ENCODE results near the gene NLRP10.

DNA sequence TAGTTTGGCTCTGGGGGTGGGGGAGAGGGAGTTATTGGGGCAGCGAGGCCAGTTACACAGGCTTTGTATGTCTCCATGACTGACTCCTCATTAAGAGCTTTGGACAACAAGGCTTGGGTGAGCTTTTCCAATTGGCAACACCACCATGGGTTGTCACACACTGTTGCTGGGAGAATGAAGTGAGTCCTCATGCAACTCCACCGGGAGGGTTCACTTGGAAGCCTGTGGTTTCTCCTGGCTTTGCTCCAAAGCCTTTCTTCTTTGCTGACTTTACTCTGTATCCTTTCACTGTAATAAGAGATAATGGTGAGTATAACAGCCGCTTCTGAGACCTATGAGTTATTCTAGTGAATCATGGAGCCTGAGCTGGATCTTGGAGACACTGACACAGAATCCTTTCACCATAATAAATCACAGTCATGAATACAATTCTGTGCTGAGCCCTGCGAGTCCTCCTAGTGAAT lies 46.8 kb upstream of the NLRP10 start:
- TF ChIP-seq, protein P1, sequence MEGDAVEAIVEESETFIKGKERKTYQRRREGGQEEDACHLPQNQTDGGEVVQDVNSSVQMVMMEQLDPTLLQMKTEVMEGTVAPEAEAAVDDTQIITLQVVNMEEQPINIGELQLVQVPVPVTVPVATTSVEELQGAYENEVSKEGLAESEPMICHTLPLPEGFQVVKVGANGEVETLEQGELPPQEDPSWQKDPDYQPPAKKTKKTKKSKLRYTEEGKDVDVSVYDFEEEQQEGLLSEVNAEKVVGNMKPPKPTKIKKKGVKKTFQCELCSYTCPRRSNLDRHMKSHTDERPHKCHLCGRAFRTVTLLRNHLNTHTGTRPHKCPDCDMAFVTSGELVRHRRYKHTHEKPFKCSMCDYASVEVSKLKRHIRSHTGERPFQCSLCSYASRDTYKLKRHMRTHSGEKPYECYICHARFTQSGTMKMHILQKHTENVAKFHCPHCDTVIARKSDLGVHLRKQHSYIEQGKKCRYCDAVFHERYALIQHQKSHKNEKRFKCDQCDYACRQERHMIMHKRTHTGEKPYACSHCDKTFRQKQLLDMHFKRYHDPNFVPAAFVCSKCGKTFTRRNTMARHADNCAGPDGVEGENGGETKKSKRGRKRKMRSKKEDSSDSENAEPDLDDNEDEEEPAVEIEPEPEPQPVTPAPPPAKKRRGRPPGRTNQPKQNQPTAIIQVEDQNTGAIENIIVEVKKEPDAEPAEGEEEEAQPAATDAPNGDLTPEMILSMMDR (conservative IDR thresholded peaks at IDR 0.05 in 1 of 2, IDR thresholded peaks at IDR 0.05 in 1 of 2; ENCODE audit: extremely low read depth in 1 of 2, insufficient read depth in 1 of 2, low read depth in 1 of 2, low read length in 2 of 2), result no peak
- no peak for TF ChIP-seq EZH2 (IDR thresholded peaks at IDR 0.05; ENCODE audit: borderline replicate concordance, low read length)
